GM19035 (cell line): Measurements from ENCODE around the gene CD79B.
"Not testable (repeated sequence)": the region's sequence is repeated elsewhere in the genome, so short reads cannot be mapped to it uniquely, and the experiment has no call there.

Experiments
- ATAC-seq: cut with Tn5 transposase; IDR thresholded peaks from one replicate; pipeline ENCODE4 v1.9.1; 2021; ENCODE audit not compliant: unreplicated experiment

Gene CD79B

DNA sequence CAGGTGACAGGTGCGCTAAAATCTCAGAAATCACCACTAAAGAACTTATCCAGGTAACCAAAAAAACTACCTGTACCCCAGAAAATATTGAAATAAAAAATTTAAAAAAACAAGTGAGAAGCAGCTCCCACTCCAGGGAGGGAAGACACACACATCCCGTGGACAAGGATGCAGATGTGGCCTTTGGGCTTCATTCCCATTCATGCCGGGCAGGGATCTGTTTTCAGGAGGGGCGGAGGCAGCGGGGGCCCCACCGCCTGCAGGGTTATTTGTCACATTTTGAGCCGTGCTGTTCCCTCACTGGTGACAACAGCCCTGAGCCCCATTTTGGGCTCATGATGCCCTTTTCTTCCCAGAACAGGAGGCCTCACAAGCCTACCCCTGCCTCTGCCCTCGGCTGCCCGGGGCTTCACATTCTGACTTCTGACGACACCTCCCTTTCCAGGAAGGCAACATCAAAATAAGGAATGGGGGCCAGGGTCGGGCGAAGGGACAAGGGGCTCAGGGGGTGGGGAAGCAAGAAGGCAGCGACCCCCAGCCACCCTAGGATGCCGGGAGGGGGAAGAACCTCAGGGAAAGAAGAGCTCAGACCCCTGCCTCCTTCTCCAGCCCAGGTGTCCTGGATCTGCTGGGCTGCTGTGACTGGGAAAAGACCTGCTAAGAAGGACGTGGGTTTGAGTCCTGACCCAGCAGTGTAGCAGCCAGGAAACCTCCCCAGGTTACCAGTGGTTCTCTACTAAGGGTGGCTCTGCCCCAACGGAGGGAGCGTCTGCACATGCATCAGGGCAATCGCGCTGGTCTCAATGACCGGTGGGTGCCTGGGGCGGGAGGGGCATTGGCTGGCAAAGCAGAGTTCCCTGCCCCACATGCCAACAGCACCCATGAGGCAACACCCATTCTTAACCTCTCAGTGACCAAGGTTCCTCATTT lies 2.3 kb upstream of the CD79B start:
- ATAC-seq: no peak

DNA sequence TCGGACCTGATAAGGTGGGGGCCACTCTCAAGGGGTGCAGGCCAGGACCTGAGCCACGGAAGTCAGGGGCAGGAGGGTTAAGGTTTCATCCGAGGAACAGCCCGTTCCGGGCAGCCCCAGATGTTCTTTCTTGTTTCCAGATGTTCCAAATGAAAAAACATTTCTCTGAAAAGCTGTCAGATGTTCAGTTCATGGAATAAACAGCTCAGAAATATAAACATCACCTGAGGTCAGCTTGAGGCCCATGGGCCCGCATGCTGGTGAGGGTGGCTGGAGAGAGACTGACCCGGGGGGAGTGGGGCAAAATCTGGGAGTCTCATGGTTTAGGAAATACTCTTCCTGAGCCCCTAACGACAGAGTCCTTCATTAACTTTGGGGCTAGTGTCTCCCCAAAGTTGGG lies 1.5 kb upstream of the CD79B start:
- ATAC-seq: no peak

DNA sequence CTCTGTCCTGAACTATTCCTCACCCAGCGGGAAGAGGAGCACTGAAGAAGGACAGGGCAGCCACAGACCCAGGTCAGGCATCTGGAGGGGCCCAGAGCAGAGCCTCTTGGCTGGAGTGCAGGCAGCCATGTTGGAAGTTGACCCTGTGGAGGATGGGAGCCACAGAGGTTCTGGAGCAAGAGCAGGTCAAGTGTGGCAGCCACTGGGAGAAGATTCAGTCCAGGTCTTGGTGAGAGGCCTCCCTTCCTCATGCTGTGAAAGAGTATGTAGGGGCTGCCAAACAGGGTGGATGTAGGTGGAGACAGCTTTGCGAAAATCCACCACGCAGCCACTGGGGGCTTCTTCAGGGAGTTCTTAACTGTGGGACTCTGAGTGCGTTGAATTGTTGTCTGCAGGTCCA lies 590 bp upstream of the CD79B start:
- peak; percentile 8 for ATAC-seq

DNA sequence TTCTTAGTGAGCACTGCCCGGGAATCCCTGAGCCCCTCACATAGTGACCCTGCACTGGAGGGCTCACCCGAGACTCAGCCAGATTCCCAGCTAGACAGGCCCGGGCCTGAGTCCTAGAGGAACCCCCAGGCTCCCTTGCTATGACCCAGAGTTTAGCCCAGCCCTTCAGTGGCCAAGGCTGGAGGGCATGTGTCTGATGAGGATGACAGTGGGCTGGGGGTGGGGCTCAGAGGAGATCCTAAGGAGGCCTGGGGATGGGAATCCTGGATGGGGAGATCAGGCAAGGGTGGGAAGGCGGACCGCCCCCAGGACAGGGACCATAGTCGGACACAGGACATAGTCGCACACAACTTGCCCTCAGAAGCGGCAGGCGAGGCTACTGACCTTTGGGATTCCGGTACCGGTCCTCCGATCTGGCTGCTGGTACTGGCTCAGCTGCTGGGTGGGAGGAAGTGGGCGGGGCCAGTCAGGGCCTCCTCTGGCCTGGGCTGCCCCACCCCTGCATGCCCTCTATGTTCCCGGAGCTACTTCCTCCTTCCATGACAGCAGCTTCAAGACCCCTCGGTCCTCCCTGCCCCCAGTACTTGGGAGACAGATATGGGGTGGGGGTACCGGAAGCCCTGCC lies 1.1 kb downstream of the CD79B start:
- ATAC-seq: peak; percentile 48

DNA sequence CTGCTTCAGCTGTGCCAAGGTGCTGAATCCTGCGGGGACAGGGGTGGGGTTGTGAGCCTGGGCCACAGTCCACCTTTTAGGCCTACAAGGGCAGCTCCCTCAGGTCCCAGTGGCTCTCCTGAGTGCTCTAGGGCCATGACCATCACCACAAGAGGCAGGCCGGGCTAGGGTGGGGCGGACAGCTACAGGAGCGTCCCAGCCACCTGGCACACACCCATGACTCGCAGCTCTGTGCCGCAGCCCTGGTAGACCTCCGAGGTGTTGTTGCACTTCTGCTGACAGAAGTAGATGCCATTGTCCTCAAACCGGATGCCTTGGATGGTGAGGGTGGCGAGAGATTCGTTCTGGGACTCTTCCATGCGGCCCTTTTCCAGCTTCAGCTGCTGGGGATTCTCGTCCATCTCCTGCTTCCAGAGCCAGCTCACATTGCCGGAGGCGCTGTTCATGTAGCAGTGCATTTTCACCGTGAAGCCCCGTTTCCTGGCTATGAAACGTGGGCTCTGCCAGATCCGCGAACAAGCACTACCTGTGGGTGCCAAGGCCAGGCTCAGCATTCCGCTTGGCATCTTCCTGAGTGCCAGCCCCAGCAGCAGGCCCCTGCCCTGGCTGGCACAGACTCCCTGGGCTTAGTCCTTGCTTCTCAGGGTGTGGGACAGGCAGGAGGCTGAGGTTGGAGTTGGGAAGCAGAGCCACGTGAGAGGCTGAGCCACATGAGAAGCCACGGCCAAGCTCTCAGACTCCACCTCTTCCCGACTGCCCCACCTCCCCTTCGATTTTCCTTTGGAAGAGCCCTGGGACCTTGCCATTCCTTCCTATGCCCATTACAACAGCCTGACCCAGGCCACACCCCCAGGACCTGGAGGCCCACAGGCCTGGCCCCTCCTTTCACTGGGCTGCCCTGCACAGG lies 2.0 kb downstream of the CD79B start:
- no peak for ATAC-seq

DNA sequence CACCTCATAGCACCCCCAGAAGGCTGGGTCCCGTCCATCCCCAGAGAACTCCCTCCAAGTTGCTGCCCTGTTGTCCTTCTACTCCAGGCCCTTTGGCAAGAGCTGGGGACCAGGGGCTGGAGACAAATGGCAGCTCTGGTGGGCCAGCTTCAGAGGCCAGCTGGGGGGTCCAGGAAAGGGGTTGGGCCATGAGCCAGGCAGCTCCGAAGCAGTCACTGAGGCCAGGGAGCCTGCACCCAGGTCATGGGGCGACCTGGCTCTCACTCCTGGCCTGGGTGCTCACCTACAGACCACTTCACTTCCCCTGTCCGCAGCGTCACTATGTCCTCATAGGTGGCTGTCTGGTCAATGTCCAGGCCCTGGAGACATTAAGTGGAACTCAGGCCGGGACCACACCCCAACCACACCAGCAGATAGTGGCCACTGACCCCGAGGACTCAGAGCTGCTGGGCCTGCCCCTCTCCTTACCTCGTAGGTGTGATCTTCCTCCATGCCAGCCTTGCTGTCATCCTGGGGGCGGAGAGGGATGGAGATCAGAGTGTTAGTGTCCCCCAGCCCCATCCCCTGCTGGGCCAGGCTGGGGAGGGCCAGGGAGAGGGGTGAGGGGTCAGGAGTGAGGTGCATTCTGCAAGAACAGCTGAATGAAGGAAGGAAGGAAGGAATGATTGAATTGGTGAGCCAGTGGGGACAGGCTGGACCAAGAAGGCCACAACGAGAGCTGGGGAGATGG lies 3.0 kb downstream of the CD79B start:
- no peak for ATAC-seq

DNA sequence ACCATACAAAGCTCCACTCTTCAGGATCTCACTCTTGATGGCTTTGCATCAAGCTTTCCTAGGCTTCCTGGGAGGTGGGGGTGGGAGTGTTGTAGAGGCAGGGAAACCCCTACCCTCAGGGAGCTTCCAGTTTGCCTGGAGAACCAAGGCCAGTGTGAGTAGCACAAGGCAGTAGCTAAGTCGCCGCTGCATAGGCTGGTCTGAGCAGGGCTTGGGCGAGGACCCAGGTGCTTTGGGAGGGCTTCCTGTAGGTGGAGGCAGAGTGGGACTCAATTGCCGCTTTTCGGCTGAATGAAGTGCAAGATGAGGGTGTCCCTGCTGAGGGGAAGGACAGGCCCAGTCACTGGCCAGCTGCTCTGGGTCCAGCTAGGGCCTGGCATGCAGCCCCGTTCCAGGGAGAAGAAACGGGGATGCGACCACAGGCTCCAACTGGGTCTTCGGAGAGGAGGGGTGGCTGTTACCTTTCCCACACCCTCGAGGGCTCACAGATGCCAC lies 3.9 kb downstream of the CD79B start:
- no peak for ATAC-seq

DNA sequence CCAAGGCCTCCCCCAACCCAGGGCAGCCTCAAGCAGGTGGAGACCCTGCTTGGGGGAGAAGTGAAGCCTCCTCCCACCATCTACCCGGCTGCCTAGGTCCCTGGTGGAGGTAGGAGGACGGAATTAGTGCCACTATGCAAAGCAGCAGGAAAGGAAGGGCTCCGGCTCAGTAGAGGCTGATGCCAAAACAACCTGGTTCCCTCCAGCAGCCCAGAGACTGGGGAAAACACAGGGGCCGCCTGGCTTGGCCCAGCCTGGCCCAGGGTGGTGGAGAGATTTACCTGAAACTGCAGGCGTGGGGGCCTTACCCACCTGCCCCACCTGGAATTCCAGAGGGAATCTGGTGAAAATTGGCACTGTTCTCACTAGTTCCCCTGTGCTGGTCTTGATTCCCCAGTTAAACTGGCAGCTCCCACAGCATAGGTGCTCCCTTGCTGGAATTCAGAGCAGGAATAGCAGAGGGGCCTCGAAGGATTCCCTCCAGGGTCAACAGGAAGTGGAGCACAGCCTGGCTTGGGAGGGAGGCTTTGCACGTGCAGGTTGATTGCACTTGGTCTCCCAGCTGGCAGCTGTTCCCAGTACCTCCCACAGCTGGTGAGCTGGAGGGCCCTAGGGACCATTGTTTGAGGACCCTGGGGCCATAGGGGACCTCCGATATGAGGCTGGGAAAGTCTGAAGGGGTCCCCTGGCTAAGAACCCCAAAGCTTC lies 4.5 kb downstream of the CD79B start:
- no peak for ATAC-seq

DNA sequence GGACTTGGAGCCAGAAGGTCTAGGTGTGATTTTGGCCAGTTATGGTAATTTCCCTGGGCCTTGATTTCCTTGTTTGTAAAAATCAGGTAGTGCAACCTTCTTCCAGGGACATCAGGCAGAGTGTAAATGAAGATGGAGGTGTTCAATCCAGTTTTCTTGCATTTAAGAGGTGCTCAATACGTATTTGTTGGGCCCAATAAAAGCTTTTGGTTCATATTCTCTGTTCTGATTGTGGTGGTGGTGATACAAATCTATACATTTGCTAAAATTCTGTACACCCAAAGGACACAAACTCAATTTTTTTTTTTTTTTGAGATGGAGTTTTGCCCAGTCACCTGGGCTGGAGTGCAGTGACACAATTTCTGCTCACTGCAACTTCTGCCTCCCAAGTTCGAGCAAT lies 6.0 kb downstream of the CD79B start:
- no peak for ATAC-seq

DNA sequence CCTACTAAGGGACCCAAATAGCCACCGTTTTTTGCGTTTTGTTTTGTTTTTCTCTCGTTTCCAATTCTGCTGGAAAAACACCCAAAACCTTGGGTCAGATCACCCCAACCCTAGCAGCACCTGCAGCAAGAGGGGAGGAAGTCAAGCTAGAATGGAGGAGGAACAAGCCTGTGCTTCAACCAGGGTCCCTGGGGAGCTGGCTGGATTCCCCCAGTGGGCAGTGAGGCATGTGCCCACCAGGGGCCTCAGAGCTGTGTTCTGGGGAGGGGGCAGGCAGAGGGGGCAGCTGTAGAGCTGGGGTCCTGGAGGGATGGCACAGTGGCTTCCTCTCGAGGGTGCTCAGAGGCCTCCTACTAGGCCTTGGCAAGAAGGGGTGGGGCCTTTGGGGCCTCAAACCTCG lies 6.5 kb downstream of the CD79B start:
- ATAC-seq: no peak

DNA sequence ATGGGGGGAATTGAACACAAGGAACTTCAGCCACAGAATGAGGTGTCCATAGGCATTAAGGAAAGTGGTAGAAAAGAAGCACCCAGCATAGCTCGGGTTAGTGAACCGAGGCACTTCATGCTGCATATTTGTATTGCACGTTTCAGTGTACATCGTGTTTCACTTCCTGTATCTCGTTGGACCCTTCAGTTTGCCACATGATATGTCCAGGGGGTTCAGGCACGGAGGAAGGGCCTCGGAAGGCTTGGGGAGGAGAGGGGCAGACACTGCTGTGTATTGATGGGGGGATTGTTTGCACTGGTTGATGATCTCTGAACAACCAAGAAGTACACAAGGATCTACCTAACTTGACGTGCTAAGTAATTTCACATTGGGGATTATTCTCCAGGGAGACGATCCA lies 9.7 kb downstream of the CD79B start:
- ATAC-seq: not testable (repeated sequence)

DNA sequence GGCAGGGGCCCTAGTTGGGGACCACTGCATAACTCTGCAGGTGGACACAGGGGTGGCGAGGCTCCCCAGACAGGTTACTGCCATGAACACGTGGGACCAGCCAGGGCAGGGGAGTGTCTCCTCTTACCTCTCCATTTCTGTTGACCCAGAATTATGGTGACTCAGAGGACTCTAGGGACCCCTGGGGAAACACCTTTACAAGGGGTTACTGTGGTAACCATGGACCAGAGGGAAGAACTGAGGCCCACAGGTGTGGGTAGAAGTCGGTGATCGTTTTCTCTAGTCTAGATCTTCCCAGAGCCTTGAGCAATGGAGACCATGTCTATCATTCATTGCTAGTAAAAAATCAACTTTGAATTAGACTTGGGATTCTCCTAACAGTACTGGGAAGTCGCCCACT lies 11.4 kb downstream of the CD79B start:
- ATAC-seq: not testable (repeated sequence)

DNA sequence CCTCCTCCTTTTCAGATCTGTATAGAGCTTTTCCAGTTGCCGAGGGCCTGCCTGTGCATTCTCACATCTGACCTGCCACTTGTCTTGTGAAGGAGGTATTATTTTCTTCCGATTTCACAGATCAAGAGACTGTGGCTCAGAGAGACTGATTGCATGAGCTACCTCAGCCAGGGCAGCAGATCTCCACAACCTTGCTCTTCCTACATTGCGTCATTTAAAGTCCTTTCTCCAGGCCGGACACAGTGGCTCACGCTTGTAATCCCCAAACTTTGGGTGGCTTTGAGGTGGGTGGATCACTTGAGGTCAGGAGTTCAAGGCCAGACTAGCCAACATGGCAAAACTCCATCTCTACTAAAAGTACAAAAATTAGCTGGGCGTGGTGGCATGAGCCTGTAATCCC lies 12.1 kb downstream of the CD79B start:
- not testable (repeated sequence) for ATAC-seq

DNA sequence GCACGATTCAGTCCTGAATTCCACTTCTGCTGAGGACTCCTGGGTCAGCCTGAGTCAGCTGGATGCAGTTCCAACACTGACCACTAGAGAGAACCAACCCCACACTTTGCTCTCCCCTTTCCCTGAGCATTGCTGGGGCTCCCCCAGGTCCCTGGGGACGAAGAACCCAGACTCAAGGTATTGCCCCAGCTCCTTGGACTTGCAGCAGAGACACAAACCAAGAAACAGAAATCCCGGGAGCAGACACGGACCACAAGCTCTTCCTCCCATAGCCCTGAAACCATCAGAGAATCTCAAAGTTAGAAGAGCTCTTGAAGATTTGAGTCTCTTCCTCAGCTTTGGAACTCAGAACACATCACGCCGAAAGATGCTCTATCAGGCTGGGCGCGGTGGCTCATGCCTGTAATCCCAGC lies 12.8 kb downstream of the CD79B start:
- no peak for ATAC-seq

DNA sequence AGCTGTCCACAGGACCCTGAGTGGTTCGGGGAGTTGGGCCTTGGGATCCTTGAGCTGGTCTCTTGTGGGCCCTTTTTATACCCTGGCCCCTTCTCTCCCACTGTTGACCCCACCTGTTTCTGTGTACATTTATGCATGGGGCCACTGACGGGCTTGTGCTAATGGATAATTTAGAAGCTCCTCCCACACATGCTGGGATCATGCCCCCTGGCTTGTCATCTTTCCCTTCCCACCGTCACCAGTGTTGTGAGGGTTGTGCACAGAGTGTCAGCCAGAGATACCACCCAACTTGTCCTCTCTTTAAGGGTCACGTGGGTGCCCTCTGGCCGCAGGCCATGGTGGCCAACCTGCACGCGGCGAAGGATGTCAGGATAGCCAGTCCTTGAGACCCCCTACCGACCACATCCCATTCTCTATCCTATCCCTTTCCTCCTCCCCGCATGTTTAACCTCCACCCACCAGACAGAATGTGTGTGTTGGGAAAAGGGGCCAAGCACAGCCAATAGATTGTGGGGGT lies 13.3 kb downstream of the CD79B start, which contains the start of gene GH1:
GH1 (minus strand) TSS at position 51 of the 517 bp plus-strand sequence. CDS start 63 bp downstream, outside the sequence.
- ATAC-seq: not testable (repeated sequence)

DNA sequence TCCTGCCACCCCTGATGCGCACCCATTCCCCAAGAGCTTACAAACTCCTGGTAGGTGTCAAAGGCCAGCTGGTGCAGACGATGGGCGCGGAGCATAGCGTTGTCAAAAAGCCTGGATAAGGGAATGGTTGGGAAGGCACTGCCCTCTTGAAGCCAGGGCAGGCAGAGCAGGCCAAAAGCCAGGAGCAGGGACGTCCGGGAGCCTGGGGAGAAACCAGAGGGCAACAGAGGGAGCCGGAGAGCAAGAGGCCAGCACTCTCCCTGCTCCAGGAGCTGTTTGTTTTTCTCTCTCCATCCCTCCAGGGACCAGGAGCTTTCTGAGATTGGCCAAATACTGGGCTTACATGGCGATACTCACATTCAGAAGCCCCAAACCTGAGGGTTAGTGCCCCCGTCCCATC lies 13.8 kb downstream of the CD79B start:
- ATAC-seq: no peak

DNA sequence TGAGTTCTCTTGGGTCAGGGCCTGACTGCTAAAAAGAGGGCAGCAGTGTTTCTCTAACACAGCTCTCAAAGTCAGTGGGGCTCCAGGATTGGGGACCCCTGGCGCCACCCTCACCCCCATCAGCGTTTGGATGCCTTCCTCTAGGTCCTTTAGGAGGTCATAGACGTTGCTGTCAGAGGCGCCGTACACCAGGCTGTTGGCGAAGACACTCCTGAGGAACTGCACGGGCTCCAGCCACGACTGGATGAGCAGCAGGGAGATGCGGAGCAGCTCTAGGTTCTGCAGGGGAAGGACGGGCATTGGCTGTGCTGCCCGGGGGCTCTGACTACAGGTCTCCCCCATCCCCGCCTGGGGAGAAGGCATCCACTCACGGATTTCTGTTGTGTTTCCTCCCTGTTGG lies 14.5 kb downstream of the CD79B start:
- no peak for ATAC-seq

DNA sequence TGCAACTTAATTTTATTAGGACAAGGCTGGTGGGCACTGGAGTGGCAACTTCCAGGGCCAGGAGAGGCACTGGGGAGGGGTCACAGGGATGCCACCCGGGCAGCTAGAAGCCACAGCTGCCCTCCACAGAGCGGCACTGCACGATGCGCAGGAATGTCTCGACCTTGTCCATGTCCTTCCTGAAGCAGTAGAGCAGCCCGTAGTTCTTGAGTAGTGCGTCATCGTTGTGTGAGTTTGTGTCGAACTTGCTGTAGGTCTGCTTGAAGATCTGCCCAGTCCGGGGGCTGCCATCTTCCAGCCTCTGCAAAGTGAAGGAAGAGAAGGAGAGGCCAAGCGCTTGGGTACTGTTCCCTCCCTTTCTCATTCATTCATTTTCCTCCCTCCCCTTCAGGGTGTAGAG lies 14.9 kb downstream of the CD79B start:
- ATAC-seq: not testable (repeated sequence)

DNA sequence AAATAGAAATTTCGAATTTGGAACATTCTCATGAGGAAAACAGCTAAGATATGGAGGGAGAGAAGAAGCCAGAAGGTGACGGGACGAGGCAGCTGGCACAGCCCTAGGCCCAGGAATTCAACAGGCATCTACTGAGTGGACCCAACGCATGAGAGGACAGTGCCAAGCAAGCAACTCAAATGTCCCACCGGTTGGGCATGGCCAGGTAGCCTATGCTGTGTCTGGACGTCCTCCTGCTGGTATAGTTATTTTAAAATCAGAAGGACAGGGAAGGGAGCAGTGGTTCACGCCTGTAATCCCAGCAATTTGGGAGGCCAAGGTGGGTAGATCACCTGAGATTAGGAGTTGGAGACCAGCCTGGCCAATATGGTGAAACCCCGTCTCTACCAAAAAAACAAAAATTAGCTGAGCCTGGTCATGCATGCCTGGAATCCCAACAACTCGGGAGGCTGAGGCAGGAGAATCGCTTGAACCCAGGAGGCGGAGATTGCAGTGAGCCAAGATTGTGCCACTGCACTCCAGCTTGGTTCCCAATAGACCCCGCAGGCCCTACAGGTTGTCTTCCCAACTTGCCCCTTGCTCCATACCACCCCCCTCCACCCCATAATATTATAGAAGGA lies 15.5 kb downstream of the CD79B start:
- no peak for ATAC-seq
